ENCODE measurements around the gene EYS. TPM values are rescaled to one million over a fixed set of nuclear protein-coding genes. Genes with fewer than 3 reads are reported as not detected.

EYS gene
- total RNA-seq, 1 experiment from 2014 or later, result not detected

- Mint-ChIP-seq H3K36me3 (ENCODE audit: insufficient read depth in 1 of 3, low read depth in 3 of 3) (peaks cover 32 to 81% (median 71%) of the 10 kb centered on the region in 3 experiments; a peak in 6 of 7 replicates), H3K4me1 (no peaks in the 10 kb centered on the region), H3K27me3 (ENCODE audit: low read depth) (no peaks in the 10 kb centered on the region), H3K9me3 (no peaks in the 10 kb centered on the region), H3K27ac (no peak overlapping the region), H3K4me3 (no peak overlapping the region)
- Histone ChIP-seq H3K23me2 (ENCODE audit: insufficient read length, low read depth, low read length, poor library complexity, severe bottlenecking) (no peaks in the 10 kb centered on the region), H2BK15ac (ENCODE audit: low read depth, low read length) (no peak overlapping the region), H3K23ac (ENCODE audit: insufficient read length, low read depth, low read length) (no peak overlapping the region), H4K8ac (replicated peaks; ENCODE audit: insufficient read length, low read depth, low read length) (no peak overlapping the region), H3K27ac (ENCODE audit: insufficient read length, low read depth, low read length) (no peak overlapping the region), H4K20me1 (ENCODE audit: control insufficient read depth, insufficient read depth, insufficient read length) (no peaks in the 10 kb centered on the region), H3K4me1 (ENCODE audit: insufficient read depth, low read length) (no peaks in the 10 kb centered on the region), H2AFZ (ENCODE audit: low read length) (no peak overlapping the region), H3K56ac (ENCODE audit: insufficient read length, low read depth, low read length) (no peak overlapping the region), H3K79me1 (ENCODE audit: insufficient read depth, low read depth, low read length, poor library complexity, severe bottlenecking) (no peaks in the 10 kb centered on the region), H2BK120ac (ENCODE audit: low read depth, low read length, poor library complexity, severe bottlenecking) (no peak overlapping the region), H3K27me3 (ENCODE audit: insufficient read depth, low read length) (no peaks in the 10 kb centered on the region), H2BK5ac (ENCODE audit: insufficient read length, low read length) (no peak overlapping the region), H2BK20ac (ENCODE audit: low read depth, low read length, poor library complexity, severe bottlenecking) (no peak overlapping the region), H3K4ac (ENCODE audit: low read depth, low read length) (no peak overlapping the region), H3K9ac (ENCODE audit: extremely low read depth, insufficient read length, low read length) (no peak overlapping the region), H4K91ac (ENCODE audit: insufficient read length, low read depth, low read length) (no peak overlapping the region), H3K9me3 (ENCODE audit: control insufficient read depth, low read depth, low read length) (no peaks in the 10 kb centered on the region), H3K18ac (ENCODE audit: insufficient read length, low read depth, low read length) (no peak overlapping the region), H3K79me2 (ENCODE audit: insufficient read depth, low read length) (no peaks in the 10 kb centered on the region), H3T11ph (ENCODE audit: low read length) (no peak overlapping the region), H3K4me2 (ENCODE audit: insufficient read depth, insufficient read length, low read length) (no peak overlapping the region), H4K5ac (ENCODE audit: insufficient read length, low read depth, low read length) (no peak overlapping the region), H2BK12ac (ENCODE audit: insufficient read length, low read depth, low read length) (no peak overlapping the region), H3K14ac (ENCODE audit: insufficient read depth, low read length) (no peak overlapping the region), H2AK5ac (ENCODE audit: insufficient read length, low read length) (no peak overlapping the region)
- DNase-seq, result no peak
- WGBS (ENCODE audit: extremely low coverage, insufficient read length, low lambda C conversion rate), result no CpG with 5 or more reads among the region's 1 CpG
- no peak for TF ChIP-seq CTCF (conservative IDR thresholded peaks at IDR 0.05)
Observed at GRCh38 chr6:63708631-63709030, 1998.4 kb downstream of the EYS start.
